Bronchial smooth muscle cell (primary cell): ENCODE results near the gene SCFD2. TPM values are rescaled to one million over a fixed set of nuclear protein-coding genes. Genes with fewer than 3 reads are reported as not detected.

Experiments used
- total RNA-seq: library from RNA; depleted of rRNA; stranded (reverse); fragments of >200 nt; gene quantifications from 2 replicates; pipeline ENCODE4 v1.2.1, GENCODE V29; 2014

SCFD2 gene
- total RNA-seq: 19.7 and 29.5 TPM in 2 replicates

DNA sequence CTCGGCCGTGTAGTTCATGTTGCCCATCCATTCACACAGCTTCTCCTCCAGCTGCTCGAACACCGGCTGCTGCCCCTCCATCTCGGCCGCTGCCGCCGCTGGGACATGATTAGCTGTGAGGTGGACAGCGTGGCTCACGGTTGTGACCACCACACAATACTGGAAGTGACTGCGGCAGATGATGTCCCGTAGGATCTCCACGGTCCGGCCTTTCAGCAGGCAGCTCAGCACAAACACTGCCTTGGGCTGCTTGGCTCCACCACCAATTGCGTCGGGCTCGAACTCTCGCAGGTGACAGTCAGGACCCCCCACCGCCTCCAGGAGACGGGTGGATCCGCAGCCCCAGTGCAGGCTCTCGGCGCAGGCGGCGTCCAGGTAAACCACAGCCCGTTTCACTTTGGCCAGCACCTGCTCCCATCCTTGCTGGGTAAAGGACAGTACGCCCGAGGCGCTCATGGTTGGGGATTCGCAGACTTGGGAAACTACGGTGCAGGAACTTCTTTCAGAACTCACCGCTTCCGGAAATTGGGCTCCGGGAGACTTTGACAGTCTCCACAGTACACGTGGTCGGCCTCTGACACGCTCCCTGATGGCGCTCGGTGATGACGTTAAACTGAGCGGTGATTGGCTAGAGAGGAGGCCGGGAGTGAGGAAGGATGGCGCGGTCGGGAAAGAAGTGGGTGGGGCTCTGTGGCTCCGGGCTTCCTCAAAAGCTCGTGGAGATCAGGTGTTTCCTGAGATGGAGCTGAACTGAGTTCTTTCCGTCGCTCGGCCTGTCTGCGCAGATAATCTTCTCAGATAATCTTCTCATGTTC lies at the start of gene SCFD2:
TSS of gene SCFD2 (minus strand) at position 576 of the 815 bp plus-strand sequence.

DNA sequence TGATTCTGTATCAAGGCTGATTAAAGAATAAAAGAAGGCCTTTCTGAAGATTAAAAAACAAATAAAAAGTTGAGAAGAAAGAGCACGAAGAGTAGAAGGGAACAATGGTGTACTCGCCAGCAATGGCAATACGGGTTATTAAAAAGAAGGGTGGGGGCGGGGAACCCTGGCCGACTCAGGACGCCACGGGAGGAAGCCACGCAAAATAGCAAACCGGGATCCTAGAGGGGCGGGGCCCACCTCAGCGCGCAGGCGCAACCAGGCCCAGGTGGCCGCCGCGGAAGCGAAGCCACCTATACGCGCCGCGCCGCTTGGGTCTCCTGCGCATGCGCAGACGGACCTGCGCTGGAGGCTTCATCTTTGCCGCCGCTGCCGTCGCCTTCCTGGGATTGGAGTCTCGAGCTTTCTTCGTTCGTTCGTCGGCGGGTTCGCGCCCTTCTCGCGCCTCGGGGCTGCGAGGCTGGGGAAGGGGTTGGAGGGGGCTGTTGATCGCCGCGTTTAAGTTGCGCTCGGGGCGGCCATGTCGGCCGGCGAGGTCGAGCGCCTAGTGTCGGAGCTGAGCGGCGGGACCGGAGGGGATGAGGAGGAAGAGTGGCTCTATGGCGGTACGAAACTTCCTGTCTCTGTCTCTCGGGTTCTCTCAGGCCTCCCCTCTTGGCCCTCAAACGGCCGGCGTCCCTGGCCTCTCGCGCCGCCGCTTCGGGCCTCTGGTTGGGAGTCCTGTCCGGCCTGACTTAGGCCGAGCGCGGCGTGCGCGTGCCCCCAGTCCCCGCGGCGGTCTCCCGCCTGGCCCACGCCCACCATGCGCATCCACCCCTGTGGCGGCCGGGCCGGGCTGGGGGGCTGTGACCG lies 11.7 kb upstream of the SCFD2 start, which contains the start of gene FIP1L1:
TSS of gene FIP1L1 (plus strand) at position 323 of the 852 bp plus-strand sequence. CDS start at position 521, 198 bp downstream.

GRCh38 chr4:52861879-52862616 lies 503.8 kb downstream of the SCFD2 start, which contains the start of gene RASL11B:
Gene RASL11B, plus strand, starts transcription at chr4:52862317. Its CDS starts 191 bp downstream, at chr4:52862508.

Other genes with a start within 250 kb of the SCFD2 start
- 84.0 and 89.7 TPM in 2 replicates for gene FIP1L1, start 11.6 kb upstream of the SCFD2 start, total RNA-seq
- gene LNX1, start 225.4 kb upstream of the SCFD2 start, total RNA-seq: 0.77 and 1.7 TPM in 2 replicates